ENCODE data around the gene LCP2.

- TF ChIP-seq CTCF (IDR thresholded peaks at IDR 0.05 in 4 of 5, conservative IDR thresholded peaks at IDR 0.05 in 1 of 5): no peak
- no peak for TF ChIP-seq POLR2A (IDR thresholded peaks at IDR 0.05)
These were observed 48.4 kb upstream of the LCP2 start for GRCh38 chr5:170345971-170346370.

Measured in gastrocnemius medialis (tissue), 4 donors.